ENCODE measurements around the gene PPP1R12B.
"Not testable (repeated sequence)": the region's sequence is repeated elsewhere in the genome, so short reads cannot be mapped to it uniquely, and the experiment has no call there.

- not testable (repeated sequence) for TF ChIP-seq CTCF (conservative IDR thresholded peaks at IDR 0.05); EZH2 (IDR thresholded peaks at IDR 0.05; ENCODE audit: low read depth)
Observed at GRCh38 chr1:202480640-202481039, 132.1 kb downstream of the PPP1R12B start.
